GM19452 (cell line): ENCODE data around the gene INSYN2B.
A peak's percentile ranks its signal among the peaks of the same experiment; 100 is the strongest.

Experiments used
- ATAC-seq: cut with Tn5 transposase; IDR thresholded peaks from one replicate; pipeline ENCODE4 v1.9.1; 2021; ENCODE audit not compliant: unreplicated experiment

Gene INSYN2B

GRCh38 chr5:169980418-169981053 lies at the start of gene INSYN2B:
INSYN2B (minus strand) TSS chr5:169980495; CDS start chr5:169883898, 96,597 bp downstream.
- ATAC-seq: peak; percentile 62

- ATAC-seq: no peak
Measured at GRCh38 chr5:170028124-170028523, 47.8 kb upstream of the INSYN2B start.

GRCh38 chr5:170025853-170026252 lies 45.6 kb upstream of the INSYN2B start:
- ATAC-seq: no peak

GRCh38 chr5:170021506-170021905 lies 41.2 kb upstream of the INSYN2B start:
- no peak for ATAC-seq

GRCh38 chr5:170020423-170020822 lies 40.1 kb upstream of the INSYN2B start:
- no peak for ATAC-seq

- ATAC-seq: no peak
Measured at GRCh38 chr5:170012622-170013021, 32.3 kb upstream of the INSYN2B start.

- ATAC-seq: no peak
Measured at GRCh38 chr5:170011751-170012150, 31.5 kb upstream of the INSYN2B start.

GRCh38 chr5:170010595-170010994 lies 30.3 kb upstream of the INSYN2B start:
- ATAC-seq: no peak

GRCh38 chr5:170008376-170008775 lies 28.1 kb upstream of the INSYN2B start:
- no peak for ATAC-seq

GRCh38 chr5:170006021-170006420 lies 25.7 kb upstream of the INSYN2B start:
- ATAC-seq: no peak

GRCh38 chr5:170000155-170000554 lies 19.9 kb upstream of the INSYN2B start:
- ATAC-seq: no peak

GRCh38 chr5:169999621-170000020 lies 19.3 kb upstream of the INSYN2B start:
- ATAC-seq: no peak

GRCh38 chr5:169997798-169998197 lies 17.5 kb upstream of the INSYN2B start:
- no peak for ATAC-seq

GRCh38 chr5:169993485-169993790 lies 13.1 kb upstream of the INSYN2B start:
- no peak for ATAC-seq

- ATAC-seq: no peak
Measured at GRCh38 chr5:169992789-169993484, 12.6 kb upstream of the INSYN2B start.

- ATAC-seq: no peak
Measured at GRCh38 chr5:169991115-169991869, 11.0 kb upstream of the INSYN2B start.

GRCh38 chr5:169989365-169989764 lies 9.1 kb upstream of the INSYN2B start:
- ATAC-seq: no peak

- no peak for ATAC-seq
Measured at GRCh38 chr5:169988947-169989346, 8.7 kb upstream of the INSYN2B start.

- no peak for ATAC-seq
Measured at GRCh38 chr5:169988206-169988605, 7.9 kb upstream of the INSYN2B start.

- ATAC-seq: no peak
Measured at GRCh38 chr5:169979871-169980270, 424 bp downstream of the INSYN2B start.

GRCh38 chr5:169978714-169979113 lies 1.6 kb downstream of the INSYN2B start:
- no peak for ATAC-seq

GRCh38 chr5:169974121-169974770 lies 6.0 kb downstream of the INSYN2B start:
- ATAC-seq: no peak
